HepG2 (cell line): Measurements from ENCODE around the gene CIROP.

Source experiments
- BRCA1 ChIP-seq: sonication (generic); formaldehyde crosslinking; IDR thresholded peaks from 2 replicates; pipeline ENCODE4 v1.4.0; 2020; ENCODE audit warnings: missing genetic modification reagents
- FOSL1 ChIP-seq: sonication (generic); formaldehyde crosslinking; IDR thresholded peaks from 2 replicates; pipeline ENCODE4 v1.9.0; 2021; ENCODE audit warnings: missing genetic modification reagents, borderline replicate concordance
- HCFC1 ChIP-seq: fragments of 150-350 bp; IDR thresholded peaks from 2 replicates; pipeline ENCODE4 v1.6.1; 2014; ENCODE audit warnings: low read depth, low read length
- POLR2AphosphoS5 ChIP-seq: IDR thresholded peaks from 2 replicates; pipeline ENCODE4 v1.6.1; 2012; ENCODE audit warnings: low read depth, low read length
- ZNF576 ChIP-seq: sonication (generic); formaldehyde crosslinking; IDR thresholded peaks from 2 replicates; pipeline ENCODE4 v1.4.0; 2020; ENCODE audit warnings: mild to moderate bottlenecking, missing genetic modification reagents
- TF ChIP-seq, protein P1 (sequence below): sonication (generic); formaldehyde crosslinking; IDR thresholded peaks from 2 replicates; pipeline ENCODE4 v1.5.0; 2020; ENCODE audit warnings: mild to moderate bottlenecking, missing genetic modification reagents, moderate library complexity

DNA sequence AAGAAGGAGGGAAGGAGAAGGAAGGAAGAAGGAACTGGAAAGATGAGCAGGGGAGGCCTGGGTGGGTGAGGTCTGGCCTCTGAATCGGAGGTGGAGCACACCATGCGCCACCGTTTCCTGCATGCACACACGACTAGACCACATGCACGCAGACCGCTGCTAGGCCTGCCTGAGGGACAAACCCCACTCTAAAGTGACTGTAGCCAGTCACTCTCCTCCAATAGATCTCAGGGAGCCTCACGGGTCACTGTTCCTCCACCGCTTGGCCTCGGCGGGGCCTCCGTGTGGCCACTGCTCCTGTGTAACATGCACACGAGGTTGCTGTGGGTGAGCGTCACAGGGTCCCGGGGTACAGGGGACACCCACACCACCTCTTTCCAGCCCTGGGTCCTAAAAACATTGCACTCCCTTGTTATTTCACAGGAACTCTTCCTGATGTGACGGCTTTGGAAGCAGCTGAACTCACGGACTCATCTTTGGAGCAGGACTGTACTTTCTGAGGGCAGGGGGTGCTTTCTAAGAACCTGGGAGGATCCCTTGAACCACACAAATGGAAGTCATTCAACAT lies 31.9 kb upstream of the CIROP start:
- TF ChIP-seq, protein P1, sequence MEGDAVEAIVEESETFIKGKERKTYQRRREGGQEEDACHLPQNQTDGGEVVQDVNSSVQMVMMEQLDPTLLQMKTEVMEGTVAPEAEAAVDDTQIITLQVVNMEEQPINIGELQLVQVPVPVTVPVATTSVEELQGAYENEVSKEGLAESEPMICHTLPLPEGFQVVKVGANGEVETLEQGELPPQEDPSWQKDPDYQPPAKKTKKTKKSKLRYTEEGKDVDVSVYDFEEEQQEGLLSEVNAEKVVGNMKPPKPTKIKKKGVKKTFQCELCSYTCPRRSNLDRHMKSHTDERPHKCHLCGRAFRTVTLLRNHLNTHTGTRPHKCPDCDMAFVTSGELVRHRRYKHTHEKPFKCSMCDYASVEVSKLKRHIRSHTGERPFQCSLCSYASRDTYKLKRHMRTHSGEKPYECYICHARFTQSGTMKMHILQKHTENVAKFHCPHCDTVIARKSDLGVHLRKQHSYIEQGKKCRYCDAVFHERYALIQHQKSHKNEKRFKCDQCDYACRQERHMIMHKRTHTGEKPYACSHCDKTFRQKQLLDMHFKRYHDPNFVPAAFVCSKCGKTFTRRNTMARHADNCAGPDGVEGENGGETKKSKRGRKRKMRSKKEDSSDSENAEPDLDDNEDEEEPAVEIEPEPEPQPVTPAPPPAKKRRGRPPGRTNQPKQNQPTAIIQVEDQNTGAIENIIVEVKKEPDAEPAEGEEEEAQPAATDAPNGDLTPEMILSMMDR (CRISPR knock-in tag) = no peak
- TF ChIP-seq HCFC1 (no peak), BRCA1 (CRISPR knock-in tag) (no peak), ZNF576 (CRISPR knock-in tag) (no peak), POLR2AphosphoS5 (no peak), FOSL1 (CRISPR knock-in tag) (no peak)
